HCT116 (cell line): Measurements from ENCODE around the gene MTA3. TPM values are rescaled to one million over a fixed set of nuclear protein-coding genes. Genes with fewer than 3 reads are reported as not detected.
"Not testable (repeated sequence)": the region's sequence is repeated elsewhere in the genome, so short reads cannot be mapped to it uniquely, and the experiment has no call there.

Source experiments
- ATAC-seq: fragments of 200-7000 bp; cut with Tn5 transposase; 2 replicates; pipeline ENCODE4 v1.9.1; 2020; ENCODE audit warnings: mild to moderate bottlenecking, moderate library complexity
- BruUV-seq: library from RNA; stranded (reverse); fragments of 400-500 nt; replicated peaks from 2 replicates; lab custom pipeline; 2021; lab: Mats Ljungman, UMichigan
- CTCF ChIA-PET: fragments of 300-600 bp; sonication (Branson Sonifier 250); formaldehyde crosslinking; loops from one replicate; lab custom pipeline; 2021; ENCODE audit warnings: antibody characterized with exemption; lab: Charles Lee
- POLR2A ChIA-PET: fragments of 300-600, 350-600 bp; sonication (Branson Sonifier 250); formaldehyde crosslinking; loops from one replicate; lab custom pipeline; 2021; ENCODE audit warnings: antibody characterized with exemption; lab: Charles Lee
- RAD21 ChIA-PET, 2 experiments: fragments of 300-600 bp; sonication (Branson Sonifier 250); formaldehyde crosslinking; loops; one replicate each; lab custom pipeline; 2023; ENCODE audit warnings: low total read pairs in 2 of 2; ENCODE audit not compliant: uncharacterized antibody in 2 of 2, unreplicated experiment in 2 of 2, low non-redundant PET in 1 of 2; lab: Charles Lee
- DNase-seq: peaks from one replicate; pipeline ENCODE4 v3.0.0-alpha.2; 2010; ENCODE audit warnings: low read depth, low spot score
- H2AFZ ChIP-seq: fragments of 200-600 bp; shearing (Covaris generic), sonication (generic); 2 replicates; pipeline ENCODE4 v1.6.1; 2017; ENCODE audit warnings: low read depth, mixed run types, mixed read lengths, antibody characterized with exemption, low read length; ENCODE audit not compliant: poor library complexity, severe bottlenecking
- H3K27ac ChIP-seq: 2 replicates; pipeline ENCODE4 v1.5.1; 2012; ENCODE audit warnings: low read depth, low read length
- H3K27me3 ChIP-seq: fragments of 200-600 bp; sonication (generic); 2 replicates; pipeline ENCODE4 v1.6.1; 2016; ENCODE audit warnings: mixed run types, low read length, mixed read lengths; ENCODE audit not compliant: insufficient read depth
- H3K36me3 ChIP-seq, 2 experiments: fragments of 200-500 bp in 1 of 2; fragments of 200-600 bp in 1 of 2; sonication (Bioruptor generic) in 1 of 2; sonication (generic) in 1 of 2; 2 replicates each; pipeline versions ENCODE4 v1.5.1 to v1.6.1; 2014 to 2016; ENCODE audit warnings: low read length in 2 of 2, inconsistent platforms in 1 of 2, mixed read lengths in 1 of 2, mixed run types in 1 of 2; ENCODE audit not compliant: insufficient read depth in 2 of 2, control insufficient read depth in 1 of 2
- H3K4me1 ChIP-seq, 2 experiments: fragments of 200-600 bp in 1 of 2; sonication (generic) in 1 of 2; 2 replicates each; pipeline versions ENCODE4 v1.5.1 to v1.6.1; 2012 to 2017; ENCODE audit warnings: low read length in 2 of 2, inconsistent platforms in 1 of 2, mild to moderate bottlenecking in 1 of 2, mixed read lengths in 1 of 2, mixed run types in 1 of 2, moderate library complexity in 1 of 2; ENCODE audit not compliant: insufficient read depth in 2 of 2, control insufficient read depth in 1 of 2
- H3K4me2 ChIP-seq: fragments of 200-600 bp; sonication (generic); 2 replicates; pipeline ENCODE4 v1.6.1; 2017; ENCODE audit warnings: mixed run types, low read length, mixed read lengths
- H3K4me3 ChIP-seq, 2 experiments: fragments of 200-600 bp in 1 of 2; sonication (generic) in 1 of 2; replicated peaks in 1 of 2; 2 replicates each; pipeline ENCODE4 v1.5.1; 2011 to 2016; ENCODE audit warnings: low read length in 2 of 2, control low read depth in 1 of 2, low read depth in 1 of 2, mild to moderate bottlenecking in 1 of 2, mixed read lengths in 1 of 2, mixed run types in 1 of 2
- H3K79me2 ChIP-seq: fragments of 200-600 bp; sonication (generic); 2 replicates; pipeline ENCODE4 v1.6.1; 2017; ENCODE audit warnings: mild to moderate bottlenecking, mixed run types, low read length, moderate library complexity, mixed read lengths; ENCODE audit not compliant: insufficient read depth
- H3K9ac ChIP-seq: fragments of 200-600 bp; sonication (generic); 2 replicates; pipeline ENCODE4 v1.6.1; 2016; ENCODE audit warnings: low read length, mixed read lengths
- H3K9me2 ChIP-seq: fragments of 200-600 bp; sonication (generic), shearing (Covaris generic); 2 replicates; pipeline ENCODE4 v1.6.1; 2017; ENCODE audit warnings: mixed run types, mild to moderate bottlenecking, moderate library complexity; ENCODE audit not compliant: insufficient read depth
- H3K9me3 ChIP-seq, 2 experiments: fragments of 200-500 bp in 1 of 2; fragments of 200-600 bp in 1 of 2; sonication (Bioruptor generic) in 1 of 2; sonication (generic) in 1 of 2; 2 replicates each; pipeline ENCODE4 v1.6.1; 2014 to 2017; ENCODE audit warnings: low read length in 2 of 2, mixed read lengths in 2 of 2, inconsistent platforms in 1 of 2, low read depth in 1 of 2, mild to moderate bottlenecking in 1 of 2, mixed run types in 1 of 2, moderate library complexity in 1 of 2; ENCODE audit not compliant: control insufficient read depth in 1 of 2, insufficient read depth in 1 of 2
- H4K20me1 ChIP-seq: fragments of 200-600 bp; sonication (generic), shearing (Covaris generic); 2 replicates; pipeline ENCODE4 v1.6.1; 2017; ENCODE audit warnings: mixed run types, mild to moderate bottlenecking, moderate library complexity; ENCODE audit not compliant: insufficient read depth
- CBX3 ChIP-seq: IDR thresholded peaks from 2 replicates; pipeline ENCODE4 v1.6.1; 2012; ENCODE audit warnings: low read depth
- CTCF ChIP-seq, 3 experiments: fragments of 200-600 bp in 1 of 3; sonication (generic) in 1 of 3; IDR thresholded peaks in 2 of 3; conservative IDR thresholded peaks in 1 of 3; 2 replicates each; pipeline ENCODE4 v1.5.1; 2012 to 2017; ENCODE audit warnings: low read depth in 2 of 3, low read length in 2 of 3, antibody characterized with exemption in 1 of 3, borderline replicate concordance in 1 of 3, control low read depth in 1 of 3, mild to moderate bottlenecking in 1 of 3, mixed read lengths in 1 of 3, mixed run types in 1 of 3, moderate library complexity in 1 of 3; ENCODE audit not compliant: insufficient read depth in 1 of 3
- EGR1 ChIP-seq: IDR thresholded peaks from 2 replicates; pipeline ENCODE4 v1.6.1; 2012; ENCODE audit warnings: low read depth
- ELF1 ChIP-seq: IDR thresholded peaks from 2 replicates; pipeline ENCODE4 v1.6.1; 2012; ENCODE audit warnings: low read depth, borderline replicate concordance
- EZH2 ChIP-seq: fragments of 200-600 bp; sonication (generic); IDR thresholded peaks from 2 replicates; pipeline ENCODE4 v1.6.1; 2017; ENCODE audit warnings: antibody characterized with exemption, mixed run types
- POLR2A ChIP-seq: IDR thresholded peaks from 2 replicates; pipeline ENCODE4 v1.7.0; 2011; ENCODE audit warnings: borderline replicate concordance; ENCODE audit not compliant: insufficient read depth, insufficient read length; ENCODE audit errors: extremely low read depth
- POLR2AphosphoS5 ChIP-seq: IDR thresholded peaks from 2 replicates; pipeline ENCODE4 v1.6.1; 2011; ENCODE audit warnings: mild to moderate bottlenecking, low read depth, low read length, moderate library complexity
- REST ChIP-seq: IDR thresholded peaks from 2 replicates; pipeline ENCODE4 v1.6.1; 2012; ENCODE audit warnings: low read depth
- SIN3A ChIP-seq: IDR thresholded peaks from 2 replicates; pipeline ENCODE4 v1.6.1; 2012; ENCODE audit warnings: low read depth
- SP1 ChIP-seq: IDR thresholded peaks from 2 replicates; pipeline ENCODE4 v1.6.1; 2012; ENCODE audit warnings: low read depth
- TCF7L2 ChIP-seq: IDR thresholded peaks from 2 replicates; pipeline ENCODE4 v1.7.0; 2011; ENCODE audit warnings: borderline replicate concordance, inconsistent platforms; ENCODE audit not compliant: insufficient read depth, insufficient read length; ENCODE audit errors: extremely low read depth
- ZFX ChIP-seq: fragments of 450-650 bp; IDR thresholded peaks from 2 replicates; pipeline ENCODE4 v1.6.1; 2017
- ZNF274 ChIP-seq: fragments of 200-500 bp; sonication (Bioruptor generic); IDR thresholded peaks from 2 replicates; pipeline ENCODE4 v1.6.1; 2014; ENCODE audit warnings: mild to moderate bottlenecking, low read depth, low read length, inconsistent platforms
- intact Hi-C: fragments of 100-400 bp; cut with micrococcal nuclease; formaldehyde crosslinking; loops from 2 replicates; pipeline ENCODE4 v1.10.0; 2022
- total RNA-seq: library from RNA; stranded (reverse); gene quantifications from one replicate; pipeline ENCODE4 v1.2.1, GENCODE V29; 2021; ENCODE audit not compliant: unreplicated experiment
- TF ChIP-seq, protein P1 (sequence below): IDR thresholded peaks from 2 replicates; pipeline ENCODE4 v1.6.1; 2012

MTA3 gene
- total RNA-seq, 1 experiment from 2014 or later = 46.3 TPM

DNA sequence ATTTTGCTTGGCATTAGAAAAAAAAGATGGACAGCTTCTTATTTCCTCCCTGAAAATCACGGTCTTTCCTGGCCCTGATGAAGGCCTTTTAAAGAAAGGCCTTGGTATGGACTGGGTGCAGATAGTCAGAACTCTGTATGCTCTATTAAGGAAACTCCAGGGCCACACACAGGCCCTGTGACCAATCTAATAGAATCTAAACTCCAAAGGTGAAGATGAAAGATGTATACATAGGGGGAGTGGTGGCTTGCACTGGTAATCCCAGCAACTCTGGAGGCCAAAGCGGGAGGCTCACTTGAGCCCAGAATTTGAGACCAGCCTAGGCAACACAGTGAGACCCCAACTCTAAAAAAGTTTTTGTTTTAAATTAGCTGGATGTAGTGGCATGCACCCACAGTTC lies 158.2 kb downstream of the MTA3 start:
- no peak overlapping the region for H2AFZ ChIP-seq
- CTCF ChIA-PET = no interaction called here
- no peaks in the 10 kb centered on the region for H3K4me1 ChIP-seq
- no TSS peak for BruUV-seq
- POLR2A ChIA-PET = no interaction called here
- no peak for ATAC-seq
- no peak overlapping the region for H3K4me3 ChIP-seq
- intact Hi-C loops = no loop called here
- no peak for DNase-seq
- H3K4me2 ChIP-seq = no peak overlapping the region
- H3K9me3 ChIP-seq = 0 out of 4 replicates have a peak, but pooled peaks cover 0 to 3% of the 10 kb centered on the region in 2 experiments
- no peaks in the 10 kb centered on the region for H3K36me3 ChIP-seq
- TF ChIP-seq REST = no peak
- TF ChIP-seq POLR2A = no peak
- no peak for TF ChIP-seq SIN3A
- TF ChIP-seq TCF7L2 = no peak
- TF ChIP-seq POLR2AphosphoS5 = no peak
- no peak for TF ChIP-seq CBX3
- no peak for TF ChIP-seq ELF1
- TF ChIP-seq EGR1 = no peak
- TF ChIP-seq CTCF (IDR thresholded peaks at IDR 0.05 in 2 of 3, conservative IDR thresholded peaks at IDR 0.05 in 1 of 3; ENCODE audit: borderline replicate concordance in 1 of 3, insufficient read depth in 1 of 3, low read depth in 2 of 3, low read length in 2 of 3) = no peak
- TF ChIP-seq ZNF274 = no peak
- TF ChIP-seq SP1 = no peak
- no peak for TF ChIP-seq EZH2
- TF ChIP-seq, protein P1, sequence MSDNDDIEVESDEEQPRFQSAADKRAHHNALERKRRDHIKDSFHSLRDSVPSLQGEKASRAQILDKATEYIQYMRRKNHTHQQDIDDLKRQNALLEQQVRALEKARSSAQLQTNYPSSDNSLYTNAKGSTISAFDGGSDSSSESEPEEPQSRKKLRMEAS = no peak
- no peak for TF ChIP-seq ZFX
- H3K79me2 ChIP-seq = no peaks in the 10 kb centered on the region
- RAD21 ChIA-PET = no interaction called here
- H3K9me2 ChIP-seq = no peaks in the 10 kb centered on the region
- H3K27me3 ChIP-seq = no peaks in the 10 kb centered on the region
- H4K20me1 ChIP-seq = no peaks in the 10 kb centered on the region
- no peak overlapping the region for H3K27ac ChIP-seq
- no peak overlapping the region for H3K9ac ChIP-seq

DNA sequence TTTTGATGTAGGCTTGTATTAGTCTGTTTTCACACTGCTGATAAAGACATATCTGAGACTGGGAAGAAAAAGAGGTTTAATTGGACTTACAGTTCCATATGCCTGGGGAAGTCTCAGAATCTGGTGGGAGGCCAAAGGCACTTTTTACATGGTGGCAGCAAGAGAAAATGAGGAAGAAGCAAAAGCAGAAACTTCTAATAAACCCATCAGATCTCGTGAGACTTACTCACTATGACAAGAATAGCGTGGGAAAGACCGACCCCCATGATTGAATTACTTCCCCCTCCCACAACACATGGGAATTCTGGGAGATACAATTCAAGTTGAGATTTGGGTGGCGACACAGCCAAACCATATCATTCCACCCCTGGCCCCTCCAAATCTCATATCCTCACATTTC lies 162.9 kb downstream of the MTA3 start:
- H4K20me1 ChIP-seq, H3K36me3 ChIP-seq, H2AFZ ChIP-seq, H3K4me2 ChIP-seq, H3K9me2 ChIP-seq, H3K9ac ChIP-seq, H3K79me2 ChIP-seq, H3K9me3 ChIP-seq, RAD21 ChIA-PET, intact Hi-C loops, POLR2A ChIA-PET, CTCF ChIA-PET, ATAC-seq, H3K4me3 ChIP-seq, H3K27me3 ChIP-seq, DNase-seq, BruUV-seq, H3K27ac ChIP-seq, H3K4me1 ChIP-seq: not testable (repeated sequence)
